ENCODE measurements around the gene NDUFV1.
"Not testable (repeated sequence)": the region's sequence is repeated elsewhere in the genome, so short reads cannot be mapped to it uniquely, and the experiment has no call there.

NDUFV1 gene

DNA sequence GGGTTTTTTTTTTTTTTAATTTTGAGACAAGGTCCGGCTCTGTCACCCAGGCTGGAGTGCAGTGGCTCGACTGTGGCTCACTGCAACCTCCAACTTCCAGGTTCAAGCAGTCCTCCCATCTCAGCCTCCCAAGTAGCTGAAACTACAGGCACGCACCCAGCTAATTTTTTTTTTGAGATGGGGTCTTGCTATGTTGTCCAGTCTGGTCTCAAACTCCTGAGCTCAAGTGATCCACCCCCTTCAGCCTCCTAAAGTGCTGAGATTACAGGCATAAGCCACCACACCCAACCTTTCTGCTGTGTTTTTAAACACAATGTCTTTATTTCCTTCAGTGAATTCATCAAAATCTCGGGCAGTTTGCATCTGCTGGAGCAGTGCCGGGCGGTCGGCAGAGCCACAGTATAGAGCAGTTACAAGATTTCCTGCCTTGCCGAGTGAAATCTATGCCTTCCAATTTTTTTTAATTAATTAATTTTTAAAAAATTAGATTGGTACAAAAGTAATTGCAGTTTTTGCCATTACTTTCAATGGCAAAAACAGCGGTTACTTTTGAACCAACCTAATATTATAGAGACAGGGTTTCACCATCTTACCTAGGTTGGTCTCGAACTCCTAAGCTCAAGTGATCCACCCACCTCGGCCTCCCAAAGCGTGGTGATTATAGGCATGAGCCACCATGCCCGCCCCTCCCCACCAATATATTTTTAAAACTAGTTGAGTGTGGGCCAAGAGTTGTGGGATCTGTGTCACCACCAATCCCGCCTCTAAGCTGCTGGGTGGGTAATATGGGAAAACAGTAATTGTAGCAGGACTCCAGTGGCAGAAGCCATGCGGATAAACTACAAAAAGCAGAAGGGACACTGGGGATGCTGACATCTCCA is 46.5 kb downstream of the NDUFV1 start:
- DNase-seq (ENCODE audit: low read depth in 1 of 2, low spot score in 1 of 2): no peak

DNA sequence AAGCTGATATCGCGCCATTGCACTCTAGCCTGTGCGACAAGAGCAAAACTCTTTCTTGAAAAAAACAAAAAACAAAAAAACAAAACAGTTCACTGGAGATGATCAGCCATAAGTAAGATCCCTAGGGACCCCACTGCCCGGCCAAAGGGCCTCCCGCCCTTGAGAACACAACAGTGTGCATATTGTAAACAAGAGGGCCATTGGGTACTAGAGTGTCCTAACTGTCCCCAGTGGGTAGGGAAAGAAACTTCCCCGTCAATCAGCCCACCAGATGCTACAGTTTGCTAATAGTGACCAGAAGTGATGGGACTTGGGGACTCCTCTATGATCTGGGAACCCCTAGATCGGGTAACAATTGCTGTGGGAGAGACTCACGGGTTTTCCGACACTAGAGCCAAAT is 47.5 kb downstream of the NDUFV1 start:
- no peak for DNase-seq (ENCODE audit: low read depth in 1 of 2, low spot score in 1 of 2)

DNA sequence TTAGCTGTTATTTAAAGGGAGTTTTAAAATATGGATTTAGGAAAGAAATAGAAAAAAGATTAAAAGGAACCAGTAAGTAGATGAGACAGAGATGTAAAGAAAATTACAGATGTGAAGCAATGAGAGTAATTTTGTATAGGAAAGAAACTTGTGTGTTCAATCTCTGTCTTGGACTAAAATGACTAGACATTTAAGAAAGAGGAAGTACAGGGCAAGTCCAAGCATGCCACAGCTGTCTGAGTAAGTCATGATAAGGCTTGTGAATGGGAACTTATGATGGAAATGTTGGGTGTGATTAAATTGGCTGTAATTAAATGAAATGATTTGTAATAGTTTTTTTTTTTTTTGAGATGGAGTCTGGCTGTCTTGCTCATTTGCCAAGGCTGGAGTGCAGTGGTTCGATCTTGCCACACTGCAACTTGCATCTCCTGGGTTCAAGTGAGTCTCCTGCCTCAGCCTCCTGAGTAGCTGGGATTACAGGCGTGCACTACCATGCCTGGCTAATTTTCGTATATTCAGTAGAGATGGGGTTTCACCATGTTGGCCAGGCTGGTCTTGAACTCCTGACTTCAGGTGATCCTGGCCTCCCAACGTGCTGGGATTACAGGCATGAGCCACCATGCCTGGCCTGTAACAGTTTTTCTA is 49.7 kb downstream of the NDUFV1 start:
- no peak for DNase-seq (ENCODE audit: low read depth in 1 of 2, low spot score in 1 of 2)

DNA sequence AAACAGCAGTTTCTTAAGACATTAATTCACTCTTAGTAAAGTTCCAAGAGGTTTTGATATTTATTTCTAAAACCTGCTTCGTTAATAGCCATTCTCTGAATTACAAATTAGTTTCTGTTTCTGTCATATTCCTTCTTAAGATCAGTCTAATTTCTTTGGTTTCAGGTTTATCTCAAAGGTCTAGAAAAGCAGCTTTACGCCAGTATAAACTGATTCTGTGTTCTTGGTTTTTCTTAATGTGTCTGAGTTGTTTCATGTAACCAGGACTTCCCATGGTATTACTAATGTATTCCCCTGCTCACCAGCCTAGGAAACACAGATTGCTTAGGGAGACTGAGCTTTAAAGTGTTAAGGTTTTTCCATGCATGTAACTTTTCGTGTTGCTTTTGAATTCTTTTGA is 50.6 kb downstream of the NDUFV1 start:
- no peak for DNase-seq (ENCODE audit: low read depth in 1 of 2, low spot score in 1 of 2)

DNA sequence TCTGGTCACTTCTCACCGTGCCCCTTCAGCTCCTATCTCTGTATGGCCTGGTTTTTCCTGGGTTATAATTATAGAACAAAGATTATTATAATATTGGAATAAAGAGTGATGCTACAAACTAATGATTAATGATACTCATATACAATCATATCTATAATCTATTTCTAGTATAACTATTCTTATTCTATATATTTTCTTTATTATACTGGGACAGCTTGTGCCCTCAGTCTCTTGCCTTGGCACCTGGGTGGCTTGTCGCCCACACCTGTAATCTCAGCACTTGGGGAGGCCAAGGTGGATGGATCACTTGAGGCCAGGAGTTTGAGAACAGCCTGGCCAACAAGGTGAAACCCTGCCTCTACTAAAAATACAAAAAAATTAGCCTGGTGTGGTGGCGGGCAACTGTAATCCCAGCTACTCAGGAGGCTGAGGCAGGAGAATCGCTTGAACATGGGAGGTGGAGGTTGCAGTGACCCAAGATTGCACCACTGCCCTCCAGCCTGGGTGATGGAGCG is 53.0 kb downstream of the NDUFV1 start:
- not testable (repeated sequence) for DNase-seq (ENCODE audit: low read depth in 1 of 2, low spot score in 1 of 2)

DNA sequence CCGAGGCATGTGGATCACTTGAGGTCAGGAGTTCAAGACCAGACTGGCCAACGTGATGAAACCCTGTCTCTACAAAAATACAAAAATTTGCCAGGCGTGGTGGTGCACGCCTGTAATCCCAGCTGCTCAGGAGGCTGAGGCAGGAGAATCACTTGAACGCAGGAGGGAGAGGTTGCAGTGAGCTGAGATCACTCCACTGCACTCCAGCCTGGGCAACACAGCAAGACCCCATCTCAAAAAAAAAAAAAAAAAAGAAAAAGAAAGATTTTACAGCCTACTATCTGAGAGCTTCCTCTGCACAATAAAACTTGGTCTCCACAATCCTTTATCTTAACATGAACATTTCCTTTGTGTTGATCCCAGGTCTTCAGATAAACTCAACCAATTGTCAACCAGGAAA is 54.0 kb downstream of the NDUFV1 start:
- DNase-seq (ENCODE audit: low read depth in 1 of 2, low spot score in 1 of 2): not testable (repeated sequence)
